Urinary bladder (tissue), 4 donors: Measurements from ENCODE around the gene PRDM16. TPM values are rescaled to one million over a fixed set of nuclear protein-coding genes. Genes with fewer than 3 reads are reported as not detected.

ENCODE experiments used
- DNase-seq: peaks from one replicate; pipeline ENCODE4 v3.0.0-alpha.2; 2015; ENCODE audit errors: extremely low spot score
- H3K27ac ChIP-seq: one replicate; pipeline ENCODE4 v1.5.1; 2013; ENCODE audit warnings: low read depth, mild to moderate bottlenecking, moderate library complexity
- H3K36me3 ChIP-seq: one replicate; pipeline ENCODE4 v1.6.1; 2013; ENCODE audit warnings: mild to moderate bottlenecking, moderate library complexity; ENCODE audit not compliant: insufficient read depth
- H3K4me1 ChIP-seq: one replicate; pipeline ENCODE4 v1.6.1; 2013; ENCODE audit warnings: mild to moderate bottlenecking, moderate library complexity; ENCODE audit not compliant: insufficient read depth
- H3K4me3 ChIP-seq: one replicate; pipeline ENCODE4 v1.5.1; 2013; ENCODE audit warnings: low read depth, low read length
- WGBS: extraction: QIAGEN DNeasy Blood & Tissue Kit; methylation state at CpG from one replicate; pipeline ENCODE4 v1.1.7; 2013; 5-methylcytosine and 5-hydroxymethylcytosine counted together
- polyA plus RNA-seq: library from polyadenylated mRNA; stranded (reverse); fragments of 200-250 nt; gene quantifications from one replicate; pipeline ENCODE4 v1.2.3, GENCODE V29; 2013
- total RNA-seq: library from RNA; depleted of rRNA; stranded (reverse); fragments of >200 nt; gene quantifications from one replicate; pipeline ENCODE4 v1.2.3, GENCODE V29; 2014
- donor health status: healthy with polysubstance abuse.
- donor health status: healthy.

The PRDM16 gene
- total and polyA plus RNA-seq, 2 donors: 2.8 to 3.7 TPM

- WGBS: 67% methylated on average over 9 of the region's 9 CpGs
- no peak for DNase-seq
These were observed 381.3 kb downstream of the PRDM16 start for GRCh38 chr1:3450202-3450863.

GRCh38 chr1:3450983-3451382 is 382.0 kb downstream of the PRDM16 start:
- H3K4me3 ChIP-seq: no peak overlapping the region
- WGBS: 76% methylated on average over 12 of the region's 12 CpGs
- no peaks in the 10 kb centered on the region for H3K4me1 ChIP-seq
- H3K27ac ChIP-seq: no peak overlapping the region
- DNase-seq: no peak
- H3K36me3 ChIP-seq: no peaks in the 10 kb centered on the region

More at GRCh38 chr1:3450202-3450863, 381.3 kb downstream of the PRDM16 start:
- no peak overlapping the region for H3K27ac ChIP-seq
- no peak overlapping the region for H3K4me3 ChIP-seq
- no peaks in the 10 kb centered on the region for H3K4me1 ChIP-seq
- H3K36me3 ChIP-seq: no peaks in the 10 kb centered on the region

GRCh38 chr1:3451994-3452865 is 383.2 kb downstream of the PRDM16 start:
- DNase-seq: no peak
- 70% methylated on average over 23 of the region's 23 CpGs for WGBS

GRCh38 chr1:3452866-3453175 is 383.8 kb downstream of the PRDM16 start:
- Histone ChIP-seq H3K36me3 (no peaks in the 10 kb centered on the region), H3K27ac (no peak overlapping the region), H3K4me1 (no peaks in the 10 kb centered on the region), H3K4me3 (no peak overlapping the region)
- 57% methylated on average over 5 of the region's 5 CpGs for WGBS
- no peak for DNase-seq

More at GRCh38 chr1:3451994-3452865, 383.2 kb downstream of the PRDM16 start:
- no peaks in the 10 kb centered on the region for H3K4me1 ChIP-seq
- no peak overlapping the region for H3K4me3 ChIP-seq
- no peak overlapping the region for H3K27ac ChIP-seq
- no peaks in the 10 kb centered on the region for H3K36me3 ChIP-seq

GRCh38 chr1:3453203-3453761 is 384.3 kb downstream of the PRDM16 start:
- WGBS: 28% methylated on average over 18 of the region's 18 CpGs
- no peak overlapping the region for H3K27ac ChIP-seq
- H3K4me3 ChIP-seq: no peak overlapping the region
- H3K4me1 ChIP-seq: no peaks in the 10 kb centered on the region
- peak; percentile 40 for DNase-seq
- no peaks in the 10 kb centered on the region for H3K36me3 ChIP-seq

- H3K4me3 ChIP-seq: peak within 1 kb of the TSS; percentile 42
- H3K4me1 ChIP-seq: no peaks in the 10 kb centered on the region
- no peak for DNase-seq
- no peaks in the 10 kb centered on the region for H3K36me3 ChIP-seq
- no peak within 1 kb of the TSS for H3K27ac ChIP-seq
- 5% methylated on average over 84 of the region's 84 CpGs for WGBS
These were observed 385.1 kb downstream of the PRDM16 start, which contains the start of gene ARHGEF16 for GRCh38 chr1:3453891-3454810. ARHGEF16 (plus strand) TSS chr1:3454665; CDS start chr1:3463085, 8,420 bp downstream.

- WGBS: 9% methylated on average over 43 of the region's 46 CpGs
- Histone ChIP-seq H3K36me3 (no peaks in the 10 kb centered on the region), H3K4me3 (peak overlapping the region; percentile 42), H3K4me1 (no peaks in the 10 kb centered on the region), H3K27ac (no peak overlapping the region)
- DNase-seq: no peak
These were observed 386.0 kb downstream of the PRDM16 start for GRCh38 chr1:3454811-3455618.

- WGBS: 90% methylated on average over 18 of the region's 18 CpGs
- H3K36me3 ChIP-seq: no peaks in the 10 kb centered on the region
- H3K4me1 ChIP-seq: no peaks in the 10 kb centered on the region
- no peak overlapping the region for H3K4me3 ChIP-seq
- H3K27ac ChIP-seq: no peak overlapping the region
- no peak for DNase-seq
These were observed 386.9 kb downstream of the PRDM16 start for GRCh38 chr1:3455670-3456448.

- Histone ChIP-seq H3K4me3 (no peak overlapping the region), H3K36me3 (no peaks in the 10 kb centered on the region), H3K4me1 (no peaks in the 10 kb centered on the region), H3K27ac (no peak overlapping the region)
- 83% methylated on average over 12 of the region's 12 CpGs for WGBS
- DNase-seq: no peak
These were observed 387.5 kb downstream of the PRDM16 start for GRCh38 chr1:3456449-3456963.

- WGBS: 84% methylated on average over 29 of the region's 29 CpGs
- no peak overlapping the region for H3K27ac ChIP-seq
- no peaks in the 10 kb centered on the region for H3K36me3 ChIP-seq
- H3K4me3 ChIP-seq: no peak overlapping the region
- DNase-seq: no peak
- H3K4me1 ChIP-seq: no peaks in the 10 kb centered on the region
These were observed 388.2 kb downstream of the PRDM16 start for GRCh38 chr1:3456964-3457909.
